IMR-90 (cell line): ENCODE results near the gene ESF1. TPM values are rescaled to one million over a fixed set of nuclear protein-coding genes. Genes with fewer than 3 reads are reported as not detected.

Experiments
- ATAC-seq: fragments of 200-7000 bp; cut with Tn5 transposase; 2 replicates; pipeline ENCODE4 v1.9.1; 2020; ENCODE audit warnings: low read depth, mild to moderate bottlenecking, moderate library complexity
- BruUV-seq: library from RNA; stranded (reverse); fragments of 400-500 nt; replicated peaks from 2 replicates; lab custom pipeline; 2021; lab: Mats Ljungman, UMichigan
- CTCF ChIA-PET: fragments of 300-600 bp; formaldehyde crosslinking; extraction: SDS; loops from one replicate; lab custom pipeline; 2021; ENCODE audit warnings: antibody characterized with exemption; lab: Yijun Ruan, JAX
- POLR2A ChIA-PET: fragments of 300-600 bp; sonication (Branson Sonifier 250); formaldehyde crosslinking; loops from one replicate; lab custom pipeline; 2022; ENCODE audit warnings: antibody characterized with exemption; ENCODE audit not compliant: unreplicated experiment; lab: Charles Lee
- DNase-seq: peaks from one replicate; pipeline ENCODE4 v3.0.0; 2013
- H2AFZ ChIP-seq: replicated peaks from 2 replicates; pipeline ENCODE3; 2013; ENCODE audit warnings: low read length, mild to moderate bottlenecking; ENCODE audit not compliant: poor library complexity
- H2AK5ac ChIP-seq: 2 replicates; pipeline ENCODE4 v1.6.1; 2013; ENCODE audit warnings: low read depth, low read length, inconsistent platforms
- H2AK9ac ChIP-seq: replicated peaks from 2 replicates; pipeline ENCODE3; 2013; ENCODE audit warnings: mild to moderate bottlenecking, low read depth, low read length, moderate library complexity; ENCODE audit not compliant: poor library complexity
- H2BK120ac ChIP-seq: 2 replicates; pipeline ENCODE4 v1.6.1; 2013; ENCODE audit warnings: low read depth, low read length, inconsistent platforms
- H2BK15ac ChIP-seq: 3 replicates; pipeline ENCODE4 v1.6.1; 2013; ENCODE audit warnings: low read depth, low read length, inconsistent platforms
- H2BK20ac ChIP-seq: 2 replicates; pipeline ENCODE4 v1.6.1; 2013; ENCODE audit warnings: low read depth, mild to moderate bottlenecking, inconsistent platforms, low read length, moderate library complexity
- H2BK5ac ChIP-seq: 2 replicates; pipeline ENCODE4 v1.6.1; 2013; ENCODE audit warnings: mild to moderate bottlenecking, low read depth, low read length, inconsistent platforms; ENCODE audit not compliant: poor library complexity, severe bottlenecking
- H3K14ac ChIP-seq: replicated peaks from 2 replicates; pipeline ENCODE4 v1.6.1; 2013; ENCODE audit warnings: low read depth, low read length, inconsistent platforms
- H3K18ac ChIP-seq: 2 replicates; pipeline ENCODE4 v1.6.1; 2013; ENCODE audit warnings: low read depth, low read length, control low read depth
- H3K23ac ChIP-seq: 2 replicates; pipeline ENCODE4 v1.6.1; 2013; ENCODE audit warnings: low read depth, low read length, inconsistent platforms
- H3K27ac ChIP-seq: 2 replicates; pipeline ENCODE4 v1.5.1; 2013; ENCODE audit warnings: mild to moderate bottlenecking, control low read depth, low read length; ENCODE audit not compliant: insufficient read depth
- H3K27me3 ChIP-seq: 2 replicates; pipeline ENCODE4 v1.6.1; 2013; ENCODE audit warnings: low read length; ENCODE audit not compliant: control insufficient read depth, insufficient read depth
- H3K36me3 ChIP-seq: 2 replicates; pipeline ENCODE4 v1.6.1; 2013; ENCODE audit warnings: low read length, mixed read lengths; ENCODE audit not compliant: control insufficient read depth, insufficient read depth
- H3K4ac ChIP-seq: 2 replicates; pipeline ENCODE4 v1.6.1; 2013; ENCODE audit warnings: low read depth, low read length, inconsistent platforms
- H3K4me1 ChIP-seq: 2 replicates; pipeline ENCODE4 v1.6.1; 2013; ENCODE audit warnings: low read length, mixed read lengths; ENCODE audit not compliant: control insufficient read depth, insufficient read depth
- H3K4me2 ChIP-seq: 2 replicates; pipeline ENCODE4 v1.6.1; 2013; ENCODE audit warnings: low read depth, mild to moderate bottlenecking, control low read depth, low read length, moderate library complexity
- H3K4me3 ChIP-seq: 2 replicates; pipeline ENCODE4 v1.5.1; 2013; ENCODE audit warnings: low read depth, mild to moderate bottlenecking, control low read depth, low read length, moderate library complexity; ENCODE audit not compliant: insufficient read depth
- H3K56ac ChIP-seq: 2 replicates; pipeline ENCODE4 v1.6.1; 2013; ENCODE audit warnings: low read length, inconsistent platforms; ENCODE audit not compliant: insufficient read depth; ENCODE audit errors: extremely low read depth
- H3K79me1 ChIP-seq, 2 experiments: 2 replicates each; pipeline ENCODE4 v1.6.1; 2013; ENCODE audit warnings: low read length in 2 of 2, inconsistent platforms in 1 of 2, low read depth in 1 of 2
- H3K9ac ChIP-seq: 2 replicates; pipeline ENCODE4 v1.6.1; 2013; ENCODE audit warnings: low read depth, low read length, control low read depth
- H3K9me1 ChIP-seq: 2 replicates; pipeline ENCODE4 v1.6.1; 2013; ENCODE audit warnings: low read length, inconsistent platforms; ENCODE audit not compliant: insufficient read depth
- H3K9me3 ChIP-seq: 2 replicates; pipeline ENCODE4 v1.6.1; 2013; ENCODE audit warnings: low read length; ENCODE audit not compliant: control insufficient read depth, insufficient read depth
- H4K20me1 ChIP-seq: 2 replicates; pipeline ENCODE4 v1.6.1; 2013; ENCODE audit warnings: low read length, inconsistent platforms; ENCODE audit not compliant: insufficient read depth
- H4K5ac ChIP-seq: 2 replicates; pipeline ENCODE4 v1.6.1; 2013; ENCODE audit warnings: mild to moderate bottlenecking, low read depth, low read length, control low read depth
- H4K8ac ChIP-seq, 2 experiments: 2 replicates each; pipeline ENCODE4 v1.6.1; 2013; ENCODE audit warnings: low read depth in 2 of 2, low read length in 2 of 2, control low read depth in 1 of 2, inconsistent platforms in 1 of 2
- H4K91ac ChIP-seq: 2 replicates; pipeline ENCODE4 v1.6.1; 2013; ENCODE audit warnings: low read depth, low read length, inconsistent platforms; ENCODE audit not compliant: insufficient read depth
- BHLHE40 ChIP-seq: fragments of 150-350 bp; IDR thresholded peaks from 2 replicates; pipeline ENCODE4 v1.6.1; 2016; ENCODE audit warnings: mild to moderate bottlenecking, low read depth, low read length
- CEBPB ChIP-seq: IDR thresholded peaks from 2 replicates; pipeline ENCODE4 v1.6.1; 2012; ENCODE audit warnings: low read depth, low read length, improper control_type of control experiment
- CHD1 ChIP-seq: IDR thresholded peaks from 2 replicates; pipeline ENCODE4 v1.6.1; 2012; ENCODE audit warnings: low read depth, low read length, improper control_type of control experiment
- CTCF ChIP-seq: conservative IDR thresholded peaks from 2 replicates; pipeline ENCODE4 v1.5.1; 2012; ENCODE audit warnings: mild to moderate bottlenecking, low read depth, low read length, improper control_type of control experiment
- FOS ChIP-seq: fragments of 150-350 bp; IDR thresholded peaks from 2 replicates; pipeline ENCODE4 v1.6.1; 2016; ENCODE audit warnings: low read depth, low read length
- MAFK ChIP-seq: IDR thresholded peaks from 2 replicates; pipeline ENCODE4 v1.6.1; 2012; ENCODE audit warnings: low read depth, low read length, improper control_type of control experiment
- MAZ ChIP-seq: IDR thresholded peaks from 2 replicates; pipeline ENCODE4 v1.6.1; 2012; ENCODE audit warnings: low read depth, mild to moderate bottlenecking, low read length, improper control_type of control experiment, moderate library complexity, borderline replicate concordance
- MXI1 ChIP-seq: IDR thresholded peaks from 2 replicates; pipeline ENCODE4 v1.6.1; 2012; ENCODE audit warnings: low read depth, mild to moderate bottlenecking, low read length, moderate library complexity, borderline replicate concordance
- NFE2L2 ChIP-seq: fragments of 150-350 bp; IDR thresholded peaks from 2 replicates; pipeline ENCODE4 v1.6.1; 2016; ENCODE audit warnings: low read depth, mild to moderate bottlenecking, low read length
- POLR2A ChIP-seq: IDR thresholded peaks from 2 replicates; pipeline ENCODE4 v1.6.1; 2012; ENCODE audit warnings: mild to moderate bottlenecking, low read depth, low read length
- RAD21 ChIP-seq: IDR thresholded peaks from 2 replicates; pipeline ENCODE4 v1.6.1; 2012; ENCODE audit warnings: low read length, improper control_type of control experiment
- RCOR1 ChIP-seq: IDR thresholded peaks from 2 replicates; pipeline ENCODE4 v1.6.1; 2012; ENCODE audit warnings: mild to moderate bottlenecking, low read length, improper control_type of control experiment; ENCODE audit not compliant: insufficient replicate concordance
- RFX5 ChIP-seq: IDR thresholded peaks from 2 replicates; pipeline ENCODE4 v1.8.0; 2012; ENCODE audit warnings: low read depth, mild to moderate bottlenecking, low read length, moderate library complexity
- SMC3 ChIP-seq: fragments of 150-350 bp; IDR thresholded peaks from 2 replicates; pipeline ENCODE4 v1.6.1; 2016; ENCODE audit warnings: low read depth, mild to moderate bottlenecking, antibody characterized with exemption, low read length, moderate library complexity
- WGBS, 2 experiments: methylation state at CpG; one replicate each; pipeline versions ENCODE4 v1.1.5 to v1.1.7; 2013; ENCODE audit warnings: missing lambda C conversion rate in 2 of 2; ENCODE audit not compliant: insufficient read length in 1 of 2; ENCODE audit errors: extremely low coverage in 2 of 2; 5-methylcytosine and 5-hydroxymethylcytosine counted together
- dilution Hi-C: fragments of 300-500 bp; cut with HindIII; formaldehyde crosslinking; loops from one replicate; pipeline ENCODE4 v1.14.3; 2018; ENCODE audit warnings: low sequenced_read_pairs; ENCODE audit not compliant: unreplicated experiment
- in situ Hi-C: fragments of 300-500 bp; cut with MboI; formaldehyde crosslinking; loops from 3 replicates; pipeline ENCODE4 v1.14.3; 2019; ENCODE audit warnings: low sequenced_read_pairs, inconsistent platforms, mixed read lengths
- intact Hi-C: fragments of 100-400 bp; cut with micrococcal nuclease; formaldehyde crosslinking; loops from 2 replicates; pipeline ENCODE4 v1.10.0; 2022
- polyA plus RNA-seq, 3 experiments: library from polyadenylated mRNA; depleted of rRNA; stranded (reverse); fragments of >200 nt; gene quantifications; 2 replicates each; pipeline ENCODE4 v1.2.3, GENCODE V29; 2012; ENCODE audit warnings: low replicate concordance in 1 of 3
- total RNA-seq: library from RNA; depleted of rRNA; stranded (reverse); fragments of >200 nt; gene quantifications from 2 replicates; pipeline ENCODE4 v1.2.3, GENCODE V29; 2012
- TF ChIP-seq, protein P1 (sequence below): fragments of 150-350 bp; IDR thresholded peaks from 2 replicates; pipeline ENCODE4 v1.6.1; 2017; ENCODE audit warnings: mild to moderate bottlenecking, antibody characterized with exemption, low read length, low read depth
- TF ChIP-seq, protein P2 (sequence below): fragments of 150-350 bp; IDR thresholded peaks from 2 replicates; pipeline ENCODE4 v1.6.1; 2016; ENCODE audit warnings: low read depth, mild to moderate bottlenecking, low read length, moderate library complexity, borderline replicate concordance

The ESF1 gene
- total and polyA plus RNA-seq, 2 of the 4 experiments (the other 2 are of a cell fraction), result 2.6 to 2.7 TPM

DNA sequence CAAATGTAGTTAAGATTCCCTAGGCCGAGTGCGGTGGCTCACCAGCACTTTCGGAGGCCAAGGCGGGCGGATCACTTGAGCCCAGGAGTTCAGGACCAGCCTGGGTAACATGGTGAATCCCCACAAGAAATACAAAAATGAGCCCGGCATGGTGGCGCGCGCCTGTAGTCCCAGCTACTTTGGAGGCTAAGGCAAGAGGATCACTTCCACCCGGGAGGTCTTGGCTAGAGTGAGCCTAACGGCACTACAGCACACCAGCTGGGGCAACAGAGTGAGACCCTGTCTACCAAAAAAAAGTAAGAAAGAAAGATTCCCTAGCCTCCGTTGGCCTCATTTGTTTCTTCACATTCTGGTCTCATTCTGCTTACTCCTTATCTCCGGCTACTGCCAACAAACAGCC, 1.2 kb downstream of the ESF1 start:
- intact Hi-C loops (loop anchor here (10.0 kb wide), 1 partner anchor 149 kb away; the partner anchor contains the start of gene TASP1), in situ Hi-C loops (no loop called here)
- no peak for ATAC-seq

More for the DNA sequence above, 1.2 kb downstream of the ESF1 start:
- peaks cover 12 to 39% of the 10 kb centered on the region in 2 experiments for H3K79me1 ChIP-seq
- peaks cover 3% of the 10 kb centered on the region for H3K4me1 ChIP-seq
- no peak overlapping the region for H2BK20ac ChIP-seq
- H4K20me1 ChIP-seq, result peaks cover 4% of the 10 kb centered on the region; the same call in 1 of the 2 replicates
- no peaks in the 10 kb centered on the region for H3K27me3 ChIP-seq
- TF ChIP-seq RFX5 (no peak), FOS (no peak), POLR2A (no peak), RAD21 (no peak), SMC3 (no peak), BHLHE40 (no peak), RCOR1 (no peak), NFE2L2 (no peak), CEBPB (no peak), MAZ (no peak), MXI1 (no peak), CHD1 (no peak), MAFK (no peak), CTCF (no peak)
- TF ChIP-seq, protein P1, sequence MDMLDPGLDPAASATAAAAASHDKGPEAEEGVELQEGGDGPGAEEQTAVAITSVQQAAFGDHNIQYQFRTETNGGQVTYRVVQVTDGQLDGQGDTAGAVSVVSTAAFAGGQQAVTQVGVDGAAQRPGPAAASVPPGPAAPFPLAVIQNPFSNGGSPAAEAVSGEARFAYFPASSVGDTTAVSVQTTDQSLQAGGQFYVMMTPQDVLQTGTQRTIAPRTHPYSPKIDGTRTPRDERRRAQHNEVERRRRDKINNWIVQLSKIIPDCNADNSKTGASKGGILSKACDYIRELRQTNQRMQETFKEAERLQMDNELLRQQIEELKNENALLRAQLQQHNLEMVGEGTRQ, result no peak
- TF ChIP-seq, protein P2, sequence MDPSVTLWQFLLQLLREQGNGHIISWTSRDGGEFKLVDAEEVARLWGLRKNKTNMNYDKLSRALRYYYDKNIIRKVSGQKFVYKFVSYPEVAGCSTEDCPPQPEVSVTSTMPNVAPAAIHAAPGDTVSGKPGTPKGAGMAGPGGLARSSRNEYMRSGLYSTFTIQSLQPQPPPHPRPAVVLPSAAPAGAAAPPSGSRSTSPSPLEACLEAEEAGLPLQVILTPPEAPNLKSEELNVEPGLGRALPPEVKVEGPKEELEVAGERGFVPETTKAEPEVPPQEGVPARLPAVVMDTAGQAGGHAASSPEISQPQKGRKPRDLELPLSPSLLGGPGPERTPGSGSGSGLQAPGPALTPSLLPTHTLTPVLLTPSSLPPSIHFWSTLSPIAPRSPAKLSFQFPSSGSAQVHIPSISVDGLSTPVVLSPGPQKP, result no peak
- H2AK5ac ChIP-seq, result no peak overlapping the region
- no peak overlapping the region for H2BK120ac ChIP-seq
- no peak overlapping the region for H3K14ac ChIP-seq
- H3K36me3 ChIP-seq, result peaks cover 11% of the 10 kb centered on the region
- no peak overlapping the region for H2BK15ac ChIP-seq
- no peak overlapping the region for H4K91ac ChIP-seq
- 100% methylated on average over 2 of the region's 13 CpGs; no CpG with 5 or more reads in 1 of the 2 experiments for WGBS, 2 experiments
- no TSS peak for BruUV-seq
- H3K56ac ChIP-seq, result no peak overlapping the region
- no peak for DNase-seq
- no peak overlapping the region for H2AK9ac ChIP-seq
- no peak overlapping the region for H2AFZ ChIP-seq
- H4K8ac ChIP-seq, result no peak overlapping the region
- H3K4me3 ChIP-seq, result no peak overlapping the region
- H3K4me2 ChIP-seq, result peak overlapping the region; percentile 50
- ChIA-PET CTCF (interaction anchor here (2.8 kb wide), 1 partner anchor 12 kb away, joined by 8 read pairs; no protein-coding TSS in a partner anchor), POLR2A (no interaction called here)
- no peak overlapping the region for H3K9ac ChIP-seq
- no peak overlapping the region for H2BK5ac ChIP-seq
- no peak overlapping the region for H3K23ac ChIP-seq
- H3K9me1 ChIP-seq, result peaks cover 3% of the 10 kb centered on the region; the same call in 1 of the 2 replicates
- no peak overlapping the region for H3K18ac ChIP-seq
- H4K5ac ChIP-seq, result no peak overlapping the region
- no peak overlapping the region for H3K4ac ChIP-seq
- dilution Hi-C loops, result no loop called here
- no peak overlapping the region for H3K27ac ChIP-seq
- no peaks in the 10 kb centered on the region for H3K9me3 ChIP-seq
